PC-9 (cell line): ENCODE data around the gene CCL22.

Source experiments
- EZH2 ChIP-seq: fragments of 200-600 bp; sonication (generic); IDR thresholded peaks from 2 replicates; pipeline ENCODE4 v1.8.0; 2017; ENCODE audit warnings: antibody characterized with exemption, low read depth
- TF ChIP-seq, protein P1 (sequence below): fragments of 200-600 bp; sonication (generic); conservative IDR thresholded peaks from 2 replicates; pipeline ENCODE4 v1.6.1; 2017; ENCODE audit warnings: mixed run types, antibody characterized with exemption, mild to moderate bottlenecking, moderate library complexity

DNA sequence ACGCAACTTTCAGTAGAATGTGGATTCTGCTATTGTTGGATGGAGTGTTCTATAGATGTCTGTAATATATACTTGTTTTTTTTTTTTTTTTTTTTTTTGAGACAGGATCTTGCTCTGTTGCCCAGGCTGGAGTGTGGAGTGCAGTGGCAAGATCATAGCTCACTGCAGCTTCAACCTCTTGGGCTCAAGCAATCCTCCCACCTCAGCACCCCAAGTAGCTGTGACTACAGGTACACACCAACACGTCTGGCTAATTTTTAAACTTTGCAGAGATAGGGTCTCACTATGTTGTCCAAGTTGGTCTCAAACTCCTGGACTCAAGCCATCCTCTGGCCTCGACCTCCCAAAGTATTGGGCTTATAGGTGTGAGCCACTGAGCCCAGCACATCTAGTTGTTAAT, 27.2 kb upstream of the CCL22 start:
- TF ChIP-seq, protein P1, sequence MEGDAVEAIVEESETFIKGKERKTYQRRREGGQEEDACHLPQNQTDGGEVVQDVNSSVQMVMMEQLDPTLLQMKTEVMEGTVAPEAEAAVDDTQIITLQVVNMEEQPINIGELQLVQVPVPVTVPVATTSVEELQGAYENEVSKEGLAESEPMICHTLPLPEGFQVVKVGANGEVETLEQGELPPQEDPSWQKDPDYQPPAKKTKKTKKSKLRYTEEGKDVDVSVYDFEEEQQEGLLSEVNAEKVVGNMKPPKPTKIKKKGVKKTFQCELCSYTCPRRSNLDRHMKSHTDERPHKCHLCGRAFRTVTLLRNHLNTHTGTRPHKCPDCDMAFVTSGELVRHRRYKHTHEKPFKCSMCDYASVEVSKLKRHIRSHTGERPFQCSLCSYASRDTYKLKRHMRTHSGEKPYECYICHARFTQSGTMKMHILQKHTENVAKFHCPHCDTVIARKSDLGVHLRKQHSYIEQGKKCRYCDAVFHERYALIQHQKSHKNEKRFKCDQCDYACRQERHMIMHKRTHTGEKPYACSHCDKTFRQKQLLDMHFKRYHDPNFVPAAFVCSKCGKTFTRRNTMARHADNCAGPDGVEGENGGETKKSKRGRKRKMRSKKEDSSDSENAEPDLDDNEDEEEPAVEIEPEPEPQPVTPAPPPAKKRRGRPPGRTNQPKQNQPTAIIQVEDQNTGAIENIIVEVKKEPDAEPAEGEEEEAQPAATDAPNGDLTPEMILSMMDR = no peak
- TF ChIP-seq EZH2 = no peak
